NB4 (cell line): ENCODE data around the gene HIGD2A.

Experiments
- DNase-seq: peaks from one replicate; pipeline ENCODE4 v3.0.0; 2010; ENCODE audit warnings: low read depth
- H3K4me3 ChIP-seq: one replicate; pipeline ENCODE4 v1.5.1; 2011; ENCODE audit warnings: mild to moderate bottlenecking, low read depth, low read length, moderate library complexity
- MYC ChIP-seq: IDR thresholded peaks from 2 replicates; pipeline ENCODE4 v1.6.1; 2011; ENCODE audit warnings: low read depth, low read length
- POLR2A ChIP-seq: IDR thresholded peaks from 2 replicates; pipeline ENCODE4 v1.6.1; 2011; ENCODE audit warnings: mild to moderate bottlenecking; ENCODE audit not compliant: insufficient read length; ENCODE audit errors: extremely low read depth
- TF ChIP-seq, protein P1 (sequence below): IDR thresholded peaks from one replicate; pipeline ENCODE4 v1.5.1; 2012; ENCODE audit warnings: low read depth, low read length
- TF ChIP-seq, protein P2 (sequence below): IDR thresholded peaks from 2 replicates; pipeline ENCODE4 v1.6.1; 2011; ENCODE audit warnings: low read depth, low read length

HIGD2A gene

DNA sequence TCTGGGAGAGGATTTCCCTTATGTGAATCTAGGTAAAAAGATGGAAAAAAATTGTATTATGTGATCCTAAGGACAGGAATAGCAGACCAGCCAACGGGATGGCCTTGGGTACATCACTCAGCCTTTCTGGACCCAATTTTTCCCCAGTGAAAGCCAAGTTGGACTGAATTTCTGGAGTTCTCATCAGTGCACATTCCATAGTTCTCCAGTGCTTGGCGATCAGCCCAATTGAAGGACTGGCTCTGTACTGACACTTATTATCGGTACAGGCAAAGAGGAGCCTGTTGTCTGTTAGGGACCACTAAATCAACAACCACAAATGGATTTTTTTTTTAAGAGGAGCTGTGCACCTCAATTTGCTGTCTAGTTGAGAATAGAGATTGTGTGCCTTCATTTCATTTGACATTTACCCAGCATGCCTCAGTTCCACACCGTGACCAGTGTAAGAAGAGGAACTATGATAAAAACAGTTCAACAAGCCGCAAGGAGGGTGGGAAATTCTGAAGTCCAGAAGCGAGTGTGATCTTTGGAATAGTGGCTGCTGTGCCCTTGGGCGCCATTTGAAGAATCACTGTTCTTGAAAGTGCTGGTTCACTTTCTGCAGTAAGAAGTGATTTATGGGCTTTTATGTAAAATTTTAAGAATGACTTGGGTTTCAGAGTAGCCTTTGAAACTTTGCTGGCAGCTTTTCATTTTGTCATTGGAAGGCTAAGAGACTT, 15.3 kb upstream of the HIGD2A start:
- DNase-seq, result no peak
- TF ChIP-seq, protein P1, sequence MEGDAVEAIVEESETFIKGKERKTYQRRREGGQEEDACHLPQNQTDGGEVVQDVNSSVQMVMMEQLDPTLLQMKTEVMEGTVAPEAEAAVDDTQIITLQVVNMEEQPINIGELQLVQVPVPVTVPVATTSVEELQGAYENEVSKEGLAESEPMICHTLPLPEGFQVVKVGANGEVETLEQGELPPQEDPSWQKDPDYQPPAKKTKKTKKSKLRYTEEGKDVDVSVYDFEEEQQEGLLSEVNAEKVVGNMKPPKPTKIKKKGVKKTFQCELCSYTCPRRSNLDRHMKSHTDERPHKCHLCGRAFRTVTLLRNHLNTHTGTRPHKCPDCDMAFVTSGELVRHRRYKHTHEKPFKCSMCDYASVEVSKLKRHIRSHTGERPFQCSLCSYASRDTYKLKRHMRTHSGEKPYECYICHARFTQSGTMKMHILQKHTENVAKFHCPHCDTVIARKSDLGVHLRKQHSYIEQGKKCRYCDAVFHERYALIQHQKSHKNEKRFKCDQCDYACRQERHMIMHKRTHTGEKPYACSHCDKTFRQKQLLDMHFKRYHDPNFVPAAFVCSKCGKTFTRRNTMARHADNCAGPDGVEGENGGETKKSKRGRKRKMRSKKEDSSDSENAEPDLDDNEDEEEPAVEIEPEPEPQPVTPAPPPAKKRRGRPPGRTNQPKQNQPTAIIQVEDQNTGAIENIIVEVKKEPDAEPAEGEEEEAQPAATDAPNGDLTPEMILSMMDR, result no peak
- TF ChIP-seq MYC, result no peak
- TF ChIP-seq POLR2A, result no peak
- TF ChIP-seq, protein P2, sequence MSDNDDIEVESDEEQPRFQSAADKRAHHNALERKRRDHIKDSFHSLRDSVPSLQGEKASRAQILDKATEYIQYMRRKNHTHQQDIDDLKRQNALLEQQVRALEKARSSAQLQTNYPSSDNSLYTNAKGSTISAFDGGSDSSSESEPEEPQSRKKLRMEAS, result no peak
- H3K4me3 ChIP-seq, result no peak overlapping the region

DNA sequence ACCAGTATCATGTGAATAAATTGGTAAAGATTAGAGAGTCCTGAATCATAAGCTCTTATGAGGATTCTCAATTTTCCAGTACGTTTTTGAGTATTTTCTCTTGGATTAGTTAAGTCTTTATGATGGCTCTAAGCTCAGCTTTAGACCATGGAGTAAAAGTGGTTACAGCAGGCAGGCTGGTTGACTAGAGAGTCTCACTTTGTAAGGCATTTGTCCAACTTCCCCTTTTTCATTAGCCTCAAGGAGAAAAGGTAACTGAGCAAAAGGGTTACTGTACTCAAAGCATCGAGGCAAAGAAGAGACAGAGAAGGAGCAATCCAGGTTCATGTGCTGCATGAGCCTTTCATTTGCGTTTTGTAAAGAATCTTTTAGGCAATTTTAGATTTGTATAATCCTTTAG, 8.7 kb upstream of the HIGD2A start:
- peak; percentile 64 for DNase-seq
- no peak overlapping the region for H3K4me3 ChIP-seq
- TF ChIP-seq POLR2A, result no peak
- no peak for TF ChIP-seq MYC
- TF ChIP-seq, protein P2, result no peak
- TF ChIP-seq, protein P1, result no peak

- H3K4me3 ChIP-seq, result no peak overlapping the region
- no peak for DNase-seq
- TF ChIP-seq POLR2A (no peak), MYC (no peak)
- TF ChIP-seq, protein P2, result no peak
Measured at GRCh38 chr5:176381423-176381822, 7.1 kb upstream of the HIGD2A start.

GRCh38 chr5:176381979-176382378, 6.6 kb upstream of the HIGD2A start:
- no peak overlapping the region for H3K4me3 ChIP-seq
- DNase-seq, result no peak
- TF ChIP-seq, protein P2, result no peak
- TF ChIP-seq, protein P1, result no peak
- no peak for TF ChIP-seq POLR2A
- TF ChIP-seq MYC, result no peak

DNA sequence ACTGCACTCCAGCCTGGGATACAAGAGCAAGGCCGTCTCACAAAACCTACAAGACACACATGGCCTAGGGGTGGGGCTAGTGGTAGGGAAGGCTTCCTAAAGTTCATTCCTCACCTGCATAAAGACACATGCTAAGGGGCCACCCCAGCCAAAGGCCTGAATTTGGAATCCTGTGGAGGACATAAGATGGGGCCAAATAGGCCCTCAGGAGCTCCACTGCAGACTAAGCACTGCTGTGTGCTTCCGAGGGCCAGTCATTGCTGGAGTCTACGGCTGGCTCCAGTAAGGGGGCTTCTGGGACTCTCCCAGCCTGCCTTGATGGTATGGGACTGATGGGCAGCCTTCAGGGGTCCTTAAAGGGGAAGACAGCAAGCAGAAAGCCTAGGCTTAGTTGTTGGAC, 5.8 kb upstream of the HIGD2A start:
- TF ChIP-seq MYC, result no peak
- TF ChIP-seq POLR2A, result no peak
- TF ChIP-seq, protein P1, result no peak
- TF ChIP-seq, protein P2, result no peak
- H3K4me3 ChIP-seq, result no peak overlapping the region
- DNase-seq, result no peak

DNA sequence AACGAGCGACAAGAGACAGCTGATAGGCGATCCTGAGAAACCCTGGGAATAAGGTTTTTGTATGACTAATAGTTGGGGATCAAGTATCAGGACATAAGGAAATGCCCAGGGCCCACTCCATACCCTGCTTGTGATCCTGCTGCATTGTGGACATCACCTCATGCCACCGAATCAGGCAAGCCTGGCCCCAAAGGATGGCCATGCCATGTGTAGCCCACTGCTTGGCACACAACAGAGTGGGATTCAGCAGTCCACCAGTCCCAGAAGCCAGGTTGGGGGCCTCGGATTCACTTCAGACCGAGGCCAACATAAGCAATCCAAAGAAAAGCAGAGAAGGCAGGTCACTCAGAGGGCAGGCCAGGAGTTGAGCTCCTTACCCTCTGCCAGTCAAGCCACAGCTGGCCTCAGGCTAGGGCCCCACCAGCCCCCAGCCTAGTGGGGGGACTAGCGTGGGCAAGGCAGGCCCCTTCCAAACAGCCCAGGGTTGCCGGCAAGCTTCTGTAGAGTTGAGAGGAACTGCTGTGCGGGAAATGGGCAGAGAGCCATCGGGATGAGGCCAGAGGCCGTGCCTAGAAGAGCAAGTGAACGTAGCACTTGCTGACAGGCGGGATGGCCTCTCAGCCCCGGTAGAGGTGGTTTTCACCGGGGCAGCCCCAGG, 5.2 kb upstream of the HIGD2A start:
- TF ChIP-seq, protein P1, result no peak
- TF ChIP-seq POLR2A, result no peak
- TF ChIP-seq, protein P2, result no peak
- TF ChIP-seq MYC, result no peak
- H3K4me3 ChIP-seq, result no peak overlapping the region
- DNase-seq, result no peak
